Measurements from ENCODE around the gene SLAMF1. TPM values are rescaled to one million over a fixed set of nuclear protein-coding genes. Genes with fewer than 3 reads are reported as not detected.
"Not testable (repeated sequence)": the region's sequence is repeated elsewhere in the genome, so short reads cannot be mapped to it uniquely, and the experiment has no call there.

Gene SLAMF1
- total RNA-seq, 1 donor from 2014 or later = 126 TPM

DNA sequence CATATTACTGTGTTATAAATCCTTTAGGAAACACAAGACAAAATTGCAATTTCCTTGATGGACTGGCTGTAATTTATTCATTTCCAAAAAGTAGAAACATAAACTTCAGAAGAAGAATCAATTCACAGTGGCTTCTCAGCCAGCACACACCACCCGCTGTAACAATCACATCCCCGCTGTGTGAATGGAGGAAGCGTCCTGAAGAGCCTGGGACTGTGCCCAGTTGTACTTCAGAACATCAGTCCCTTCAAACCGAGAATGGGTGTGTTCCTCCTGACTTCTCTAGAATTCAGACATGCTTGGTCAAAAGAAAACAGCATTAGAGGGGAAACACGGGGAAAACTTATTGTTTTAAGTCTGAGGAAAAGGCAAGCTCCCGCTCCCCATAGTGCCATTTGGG, 38.8 kb downstream of the SLAMF1 start:
- intact Hi-C loops (cut with micrococcal nuclease) = no loop called here

GRCh38 chr1:160607672-160608032, 39.2 kb downstream of the SLAMF1 start:
- intact Hi-C loops (cut with micrococcal nuclease) = loop anchor here (1.0 kb wide), 8 partner anchors 29 to 265 kb away; no protein-coding TSS in a partner anchor

- intact Hi-C loops (cut with micrococcal nuclease) = loop anchor here (1.0 kb wide), 8 partner anchors 29 to 265 kb away; no protein-coding TSS in a partner anchor
These were observed 39.7 kb downstream of the SLAMF1 start for GRCh38 chr1:160607011-160607671.

GRCh38 chr1:160606611-160607010, 40.2 kb downstream of the SLAMF1 start:
- intact Hi-C loops (cut with micrococcal nuclease) = loop anchor here (1.0 kb wide), 8 partner anchors 28 to 264 kb away; no protein-coding TSS in a partner anchor

GRCh38 chr1:160605792-160606479, 40.9 kb downstream of the SLAMF1 start:
- intact Hi-C loops (cut with micrococcal nuclease) = no loop called here

DNA sequence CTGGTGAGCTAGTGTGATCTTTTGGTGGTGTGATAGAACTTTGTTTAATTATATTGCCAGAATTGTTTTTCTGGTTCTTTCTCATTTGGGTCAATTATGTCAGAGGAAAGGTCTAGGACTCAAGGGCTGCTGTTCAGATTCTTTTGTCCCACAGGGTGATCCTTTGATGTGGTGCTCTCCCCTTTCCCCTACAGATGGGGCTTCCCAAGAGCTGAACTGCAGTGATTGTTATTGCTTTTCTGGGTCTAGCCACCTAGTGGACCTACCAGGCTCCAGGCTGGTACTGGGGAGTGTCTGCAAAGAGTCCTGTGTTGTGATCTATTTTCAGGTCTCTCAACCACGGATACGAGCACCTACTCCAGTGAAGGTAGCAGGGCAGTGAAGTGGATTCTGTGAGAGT, 41.6 kb downstream of the SLAMF1 start:
- intact Hi-C loops (cut with micrococcal nuclease) = no loop called here

GRCh38 chr1:160597705-160598104, 49.1 kb downstream of the SLAMF1 start:
- intact Hi-C loops (cut with micrococcal nuclease) = no loop called here

DNA sequence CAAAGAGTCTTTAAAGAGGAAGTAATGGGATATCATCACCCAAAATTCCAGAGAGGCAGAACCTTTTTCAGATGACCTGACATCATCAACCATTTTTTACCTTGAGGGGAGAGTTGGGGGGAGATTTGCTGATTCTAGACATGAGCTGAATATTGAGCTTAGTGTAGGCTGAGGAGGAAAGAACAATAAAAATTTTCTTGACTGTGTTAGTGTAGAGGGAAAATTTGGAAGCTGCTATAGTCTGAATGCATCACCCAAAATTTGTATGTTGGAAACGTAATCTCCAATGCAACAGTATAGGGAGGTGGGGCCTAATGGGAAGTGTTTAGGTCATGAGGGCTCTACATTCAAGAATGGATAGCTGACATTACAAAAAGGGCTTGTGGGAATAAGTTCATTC, 49.8 kb downstream of the SLAMF1 start:
- intact Hi-C loops (cut with micrococcal nuclease) = no loop called here

DNA sequence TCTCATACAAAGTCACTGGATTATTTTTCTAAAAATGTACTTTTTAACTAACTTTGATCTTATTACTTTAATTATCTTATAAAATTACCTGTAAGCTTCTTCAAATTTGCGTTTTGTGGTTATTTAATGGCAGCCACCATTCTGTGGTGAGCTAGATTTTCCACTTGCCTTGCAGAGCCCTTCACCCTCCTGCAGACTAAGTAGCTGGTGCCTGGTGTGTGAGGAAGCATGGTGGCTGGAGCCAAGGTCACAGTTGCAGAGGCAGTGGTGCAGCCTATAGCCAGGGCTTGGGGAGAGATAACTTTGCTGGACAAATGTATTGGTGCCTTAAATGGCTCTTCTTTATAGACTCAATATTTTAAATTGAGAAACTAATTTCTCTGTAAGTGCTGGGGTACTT, 56.4 kb downstream of the SLAMF1 start:
- intact Hi-C loops (cut with micrococcal nuclease) = no loop called here

- intact Hi-C loops (cut with micrococcal nuclease) = no loop called here
These were observed 58.4 kb downstream of the SLAMF1 start for GRCh38 chr1:160588468-160588867.

- intact Hi-C loops (cut with micrococcal nuclease) = no loop called here
These were observed 62.1 kb downstream of the SLAMF1 start for GRCh38 chr1:160584784-160585183.

DNA sequence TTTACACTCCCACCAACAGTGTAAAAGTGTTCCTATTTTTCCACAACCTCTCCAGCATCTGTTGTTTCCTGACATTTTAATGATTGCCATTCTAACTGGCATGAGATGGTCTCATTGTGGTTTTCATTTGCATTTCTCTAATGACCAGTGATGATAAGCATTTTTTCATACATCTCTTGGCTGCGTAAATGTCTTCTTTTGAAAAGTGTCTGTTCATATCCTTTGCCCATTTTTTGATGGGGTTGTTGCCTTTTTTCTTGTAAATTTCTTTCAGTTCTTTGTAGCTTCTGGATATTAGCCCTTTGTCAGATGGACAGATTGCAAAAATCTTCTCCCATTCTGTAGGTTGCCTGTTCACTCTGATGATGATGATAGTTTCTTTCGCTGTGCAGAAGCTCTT, 63.9 kb downstream of the SLAMF1 start:
- intact Hi-C loops (cut with micrococcal nuclease) = not testable (repeated sequence)

DNA sequence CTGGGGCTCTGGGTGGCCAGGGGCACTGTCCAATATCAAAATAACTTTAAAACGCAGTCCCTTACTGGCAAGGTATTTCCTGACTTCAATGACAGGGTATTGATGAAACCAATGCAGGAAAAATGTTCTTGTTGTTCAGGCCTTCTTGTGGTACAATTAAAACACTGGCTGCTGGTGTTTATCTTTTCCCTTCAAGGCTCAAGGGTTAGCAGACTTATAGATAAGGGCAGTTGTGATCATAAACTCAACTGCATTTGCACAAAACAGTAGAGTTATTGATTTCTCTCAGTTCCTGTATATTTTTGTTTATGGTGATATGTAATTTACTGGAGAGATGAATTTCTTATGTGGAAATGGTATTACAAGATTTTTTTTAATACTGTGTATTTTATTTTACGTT, 64.9 kb downstream of the SLAMF1 start:
- intact Hi-C loops (cut with micrococcal nuclease) = no loop called here

DNA sequence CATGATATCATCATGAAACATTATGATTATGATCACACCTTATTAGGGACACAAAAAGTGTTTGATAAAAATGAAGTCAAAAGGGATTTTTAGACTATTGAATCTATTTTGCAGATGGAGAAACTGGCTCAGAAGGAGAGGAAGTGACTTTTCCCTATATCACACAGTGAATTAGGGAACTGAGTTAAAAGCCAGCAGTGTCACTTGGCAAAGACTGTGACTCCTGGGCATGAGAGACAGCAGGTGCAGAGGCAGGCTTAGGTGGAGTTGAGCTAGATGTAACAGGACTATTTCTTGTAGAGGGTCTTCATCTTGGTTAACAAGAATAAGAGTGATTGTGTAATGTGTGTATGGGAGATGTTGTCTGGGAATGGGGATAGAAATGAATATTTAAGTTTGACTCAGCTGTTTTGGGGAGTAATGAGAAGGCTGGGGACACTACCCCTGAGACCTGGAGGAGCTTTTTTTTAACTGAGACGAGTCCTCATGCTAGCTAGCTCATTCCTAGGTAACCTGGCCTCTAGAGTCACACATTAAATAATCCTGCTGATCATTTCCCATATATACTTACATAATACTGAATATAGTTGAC, 66.5 kb downstream of the SLAMF1 start:
- intact Hi-C loops (cut with micrococcal nuclease) = no loop called here

DNA sequence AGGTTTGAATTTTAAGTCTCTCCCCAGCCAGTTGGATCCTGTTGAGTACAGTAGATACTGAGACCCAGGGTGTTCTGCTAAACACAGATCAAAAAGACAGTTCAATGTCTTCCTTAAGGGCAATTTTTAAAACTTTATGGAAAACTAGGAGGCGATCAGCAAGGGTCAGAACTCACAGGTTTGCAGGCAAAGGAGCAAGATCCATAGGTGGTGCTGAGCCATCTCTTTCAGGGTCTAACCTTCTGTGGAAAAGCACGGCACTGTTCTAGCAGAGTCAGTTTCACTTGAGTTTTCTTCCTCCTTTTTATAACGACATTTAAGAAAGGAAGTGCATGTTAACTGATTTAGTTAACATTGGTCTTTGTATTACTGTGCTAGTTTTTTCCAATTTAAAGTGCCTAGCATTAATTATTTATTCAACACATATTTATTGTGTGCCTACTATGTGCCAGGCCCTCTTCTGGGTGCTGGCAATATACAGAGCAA, 67.6 kb downstream of the SLAMF1 start, which contains the start of gene CD84:
CD84 (minus strand) TSS at position 281 of the 486 bp plus-strand sequence; CDS start at position 222, 59 bp downstream.
- intact Hi-C loops (cut with micrococcal nuclease) = loop anchor here (1.0 kb wide), 1 partner anchor 236 kb away; the partner anchor contains the start of genes COPA and NCSTN

DNA sequence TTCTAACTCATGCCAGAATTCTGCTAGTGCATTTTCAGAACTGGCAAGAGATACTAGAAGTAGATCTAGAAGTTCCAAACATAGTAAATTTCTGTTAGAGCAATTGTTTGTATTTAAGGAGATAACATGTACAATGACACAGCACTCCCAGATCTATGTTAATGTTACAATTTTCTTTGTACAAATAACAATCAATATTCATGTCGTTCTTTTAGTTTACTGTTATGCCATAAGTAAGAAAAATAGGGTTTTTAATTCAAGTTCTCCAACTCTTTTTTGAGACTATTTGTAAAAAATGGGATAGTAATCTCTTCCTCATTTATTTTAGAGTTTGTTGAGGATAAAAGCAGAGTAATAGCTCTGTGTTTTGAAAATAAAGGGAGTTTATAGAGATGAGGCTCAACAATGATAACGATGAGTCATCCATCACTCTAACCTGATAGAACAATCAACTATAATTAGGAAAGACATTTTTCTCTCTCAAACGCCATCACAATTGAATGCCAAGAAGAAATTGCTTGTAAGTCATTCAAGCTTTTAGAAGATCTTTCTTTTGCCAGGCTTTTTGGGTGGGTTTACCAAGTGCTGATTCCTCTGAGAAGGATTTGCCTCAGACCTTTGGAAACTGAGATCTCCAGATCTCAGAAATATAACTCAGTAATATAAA, 68.2 kb downstream of the SLAMF1 start:
- intact Hi-C loops (cut with micrococcal nuclease) = loop anchor here (1.0 kb wide), 3 partner anchors 29 to 235 kb away; partner anchors contain the start of genes COPA and NCSTN

DNA sequence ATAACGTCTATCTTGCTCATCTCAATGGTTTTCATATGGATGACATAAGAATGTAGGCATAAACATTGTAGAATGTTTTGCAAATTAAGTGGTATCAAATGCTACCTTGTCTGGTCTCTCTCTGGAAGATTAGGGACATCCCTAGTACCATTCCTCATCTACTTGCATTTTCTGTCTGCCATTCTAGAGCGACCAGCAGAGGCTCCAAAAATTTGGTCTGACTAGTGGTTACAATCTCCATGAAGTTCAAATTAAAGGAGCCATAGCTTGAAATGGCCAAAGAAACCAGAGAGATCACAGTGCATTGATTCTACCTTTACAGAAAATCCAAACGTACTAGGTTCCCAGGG, 68.7 kb downstream of the SLAMF1 start:
- intact Hi-C loops (cut with micrococcal nuclease) = loop anchor here (1.0 kb wide), 2 partner anchors 29 to 34 kb away; no protein-coding TSS in a partner anchor

- intact Hi-C loops (cut with micrococcal nuclease) = loop anchor here (1.0 to 2.0 kb wide), 6 partner anchors 17 to 149 kb away; partner anchors contain the start of gene SLAMF6
These were observed 69.2 kb downstream of the SLAMF1 start for GRCh38 chr1:160577671-160578070.

- intact Hi-C loops (cut with micrococcal nuclease) = loop anchor here (1.0 to 2.0 kb wide), 6 partner anchors 9 to 148 kb away; partner anchors contain the start of gene SLAMF6
These were observed 70.0 kb downstream of the SLAMF1 start for GRCh38 chr1:160576884-160577283.

- intact Hi-C loops (cut with micrococcal nuclease) = loop anchor here (1.0 to 2.0 kb wide), 5 partner anchors 8 to 148 kb away; partner anchors contain the start of gene SLAMF6
These were observed 70.5 kb downstream of the SLAMF1 start for GRCh38 chr1:160576390-160576789.

GRCh38 chr1:160575112-160575664, 71.7 kb downstream of the SLAMF1 start:
- intact Hi-C loops (cut with micrococcal nuclease) = no loop called here

Data from T-helper 1 cell treated with Interleukin-12 subunit alpha and Interleukin-12 subunit beta and Interleukin-4 antibody, amounts not matched to agents 30 ng/mL and 1 ng/mL, for 36 hours (primary cell).